Esophagus muscularis mucosa (tissue), 4 donors: ENCODE results near the gene CDH16. TPM values are rescaled to one million over a fixed set of nuclear protein-coding genes. Genes with fewer than 3 reads are reported as not detected.
"Not testable (repeated sequence)": the region's sequence is repeated elsewhere in the genome, so short reads cannot be mapped to it uniquely, and the experiment has no call there.

ENCODE experiments used
- DNase-seq: peaks from one replicate; pipeline ENCODE4 v3.0.0-alpha.2; 2017; ENCODE audit errors: extremely low spot score
- H3K27ac ChIP-seq, 4 donors: fragments of 200-600 bp; sonication (generic); replicated peaks in 1 of 4; 1 replicate in 3 of 4; 2 replicates in 1 of 4; pipeline ENCODE4 v1.5.1; 2016 to 2019; ENCODE audit warnings: mild to moderate bottlenecking in 1 of 4
- H3K27me3 ChIP-seq, 4 donors: fragments of 200-600 bp; sonication (generic); one replicate each; pipeline versions ENCODE4 v1.5.1 to v1.6.0; 2016 to 2019
- H3K36me3 ChIP-seq, 4 donors: fragments of 200-600 bp; sonication (generic); one replicate each; pipeline ENCODE4 v1.5.1; 2016 to 2019
- H3K4me1 ChIP-seq, 4 donors: fragments of 200-600 bp; sonication (generic); one replicate each; pipeline ENCODE4 v1.5.1; 2016 to 2019
- H3K4me3 ChIP-seq, 4 donors: fragments of 200-600 bp; sonication (generic); 1 replicate in 2 of 4; 2 replicates in 2 of 4; pipeline ENCODE4 v1.5.1; 2016 to 2019; ENCODE audit warnings: mild to moderate bottlenecking in 4 of 4, moderate library complexity in 1 of 4
- H3K9me3 ChIP-seq, 4 donors: fragments of 200-600 bp; sonication (generic); 1 replicate in 3 of 4; 2 replicates in 1 of 4; pipeline ENCODE4 v1.5.1; 2016 to 2019
- CTCF ChIP-seq, 3 experiments: fragments of 200-600 bp in 2 of 3; fragments of 450-650 bp in 1 of 3; sonication (generic) in 2 of 3; IDR thresholded peaks; one replicate each; pipeline ENCODE4 v1.5.1; 2017 to 2019; ENCODE audit warnings: antibody characterized with exemption in 3 of 3, mild to moderate bottlenecking in 2 of 3, moderate library complexity in 1 of 3
- EP300 ChIP-seq: sonication (generic); formaldehyde crosslinking; IDR thresholded peaks from one replicate; pipeline ENCODE4 v1.6.1; 2017; ENCODE audit warnings: antibody characterized with exemption
- POLR2A ChIP-seq: fragments of 450-650 bp; IDR thresholded peaks from one replicate; pipeline ENCODE4 v1.6.1; 2017; ENCODE audit warnings: antibody characterized with exemption, moderate library complexity, mild to moderate bottlenecking, low read depth
- POLR2AphosphoS5 ChIP-seq, 2 donors: sonication (generic); formaldehyde crosslinking; IDR thresholded peaks; one replicate each; pipeline ENCODE4 v1.6.1; 2017; ENCODE audit warnings: antibody characterized with exemption in 2 of 2
- WGBS: methylation state at CpG from one replicate; pipeline ENCODE4 v1.1.5; 2018; 5-methylcytosine and 5-hydroxymethylcytosine counted together
- intact Hi-C: fragments of 100-400 bp; cut with DNase I; formaldehyde crosslinking; loops from one replicate; pipeline ENCODE4 v1.15.1; 2023
- total RNA-seq, 4 donors: library from RNA; depleted of rRNA; stranded (reverse); fragments of >200 nt; gene quantifications; one replicate each; pipeline versions ENCODE4 v1.1.0 to v1.2.1, GENCODE V29; 2016

The CDH16 gene
- total RNA-seq, 4 donors from 2014 or later, result 0.52 TPM; not detected in 3

DNA sequence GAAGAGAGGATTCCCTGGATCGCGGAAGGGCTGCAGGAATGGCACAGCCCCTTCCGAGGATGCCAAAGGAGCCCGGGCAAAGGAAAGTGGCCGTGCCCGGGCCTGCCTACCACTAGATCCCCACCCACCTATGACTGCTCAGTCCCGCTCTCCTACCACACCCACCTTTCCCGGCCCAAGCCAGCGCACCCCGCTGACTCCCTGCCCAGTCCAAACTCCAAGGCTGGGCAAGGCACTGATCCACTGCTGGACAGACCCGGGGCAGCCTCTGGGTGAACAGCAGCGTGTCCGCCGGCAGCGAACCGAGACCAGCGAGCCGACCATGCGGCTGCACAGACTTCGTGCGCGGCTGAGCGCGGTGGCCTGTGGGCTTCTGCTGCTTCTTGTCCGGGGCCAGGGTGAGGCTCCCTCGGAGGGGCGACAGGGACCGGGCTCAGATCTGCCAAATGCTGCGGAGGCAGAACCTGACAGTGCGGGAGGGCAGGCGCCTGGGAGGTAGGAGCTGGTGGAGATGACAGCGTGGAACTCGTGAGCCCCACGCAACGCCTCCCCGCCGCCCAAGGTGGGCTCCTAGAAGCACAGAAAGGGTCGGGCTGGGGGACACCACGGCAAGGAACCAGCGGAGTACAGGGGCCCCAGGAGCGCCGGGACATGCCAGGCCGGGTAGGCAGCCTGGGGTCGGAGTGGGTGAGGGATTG, 16.8 kb upstream of the CDH16 start, which contains the start of gene CES2:
Gene CES2, plus strand, starts transcription at position 203 of the 698 bp plus-strand sequence. Its CDS starts 120 bp downstream, at position 323.
- intact Hi-C loops, result no loop called here

DNA sequence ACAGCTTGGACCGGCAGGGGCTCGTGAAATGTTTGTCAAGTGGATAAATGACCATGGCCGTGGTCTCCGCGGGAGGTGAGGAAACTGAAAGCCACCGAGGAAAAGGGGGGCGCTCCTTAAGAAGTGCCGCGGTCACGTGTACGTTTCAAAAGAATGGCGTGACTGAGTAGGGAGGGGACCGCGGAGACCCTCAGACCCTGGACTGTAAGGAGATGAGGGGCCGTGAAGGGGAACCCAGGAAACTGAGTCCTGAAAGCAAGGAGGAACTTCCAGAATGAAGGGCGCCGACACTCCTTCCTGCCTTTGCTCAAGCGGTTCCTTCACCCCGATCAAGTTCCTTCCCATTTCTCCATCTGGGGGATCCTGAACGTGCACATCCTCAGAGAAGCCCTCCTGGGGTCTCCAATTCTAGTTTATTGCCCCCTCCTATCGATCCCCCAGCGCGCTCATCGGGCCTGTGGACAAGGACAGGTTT, 16.2 kb upstream of the CDH16 start:
- Histone ChIP-seq H3K36me3 (peaks cover 5 to 57% (median 38%) of the 10 kb centered on the region in 4 donors), H3K4me3 (peak overlapping the region; percentile 77 to 99 (median 90)), H3K27ac (peak overlapping the region; percentile 86 to 97 (median 93)), H3K4me1 (peaks cover 37 to 58% (median 48%) of the 10 kb centered on the region in 4 donors)
- intact Hi-C loops, H3K27me3 ChIP-seq, H3K9me3 ChIP-seq, DNase-seq: not testable (repeated sequence)
- under 1% methylated on average over 24 of the region's 24 CpGs for WGBS

More for the DNA sequence above, 16.8 kb upstream of the CDH16 start, which contains the start of gene CES2:
- H3K9me3 ChIP-seq, result no peaks in the 10 kb centered on the region
- DNase-seq, result no peak
- 31% methylated on average over 23 of the region's 44 CpGs for WGBS
- TF ChIP-seq CTCF (IDR thresholded peaks at IDR 0.05) (no peak), POLR2AphosphoS5 (IDR thresholded peaks at IDR 0.05) (no peak), POLR2A (no peak), EP300 (no peak)
- peaks cover 11 to 57% (median 44%) of the 10 kb centered on the region in 4 donors for H3K36me3 ChIP-seq
- peak within 1 kb of the TSS; percentile 86 to 97 (median 93) for H3K27ac ChIP-seq
- peaks cover 37 to 58% (median 48%) of the 10 kb centered on the region in 4 donors for H3K4me1 ChIP-seq
- no peaks in the 10 kb centered on the region for H3K27me3 ChIP-seq
- H3K4me3 ChIP-seq, result peak within 1 kb of the TSS; percentile 77 to 99 (median 90)

DNA sequence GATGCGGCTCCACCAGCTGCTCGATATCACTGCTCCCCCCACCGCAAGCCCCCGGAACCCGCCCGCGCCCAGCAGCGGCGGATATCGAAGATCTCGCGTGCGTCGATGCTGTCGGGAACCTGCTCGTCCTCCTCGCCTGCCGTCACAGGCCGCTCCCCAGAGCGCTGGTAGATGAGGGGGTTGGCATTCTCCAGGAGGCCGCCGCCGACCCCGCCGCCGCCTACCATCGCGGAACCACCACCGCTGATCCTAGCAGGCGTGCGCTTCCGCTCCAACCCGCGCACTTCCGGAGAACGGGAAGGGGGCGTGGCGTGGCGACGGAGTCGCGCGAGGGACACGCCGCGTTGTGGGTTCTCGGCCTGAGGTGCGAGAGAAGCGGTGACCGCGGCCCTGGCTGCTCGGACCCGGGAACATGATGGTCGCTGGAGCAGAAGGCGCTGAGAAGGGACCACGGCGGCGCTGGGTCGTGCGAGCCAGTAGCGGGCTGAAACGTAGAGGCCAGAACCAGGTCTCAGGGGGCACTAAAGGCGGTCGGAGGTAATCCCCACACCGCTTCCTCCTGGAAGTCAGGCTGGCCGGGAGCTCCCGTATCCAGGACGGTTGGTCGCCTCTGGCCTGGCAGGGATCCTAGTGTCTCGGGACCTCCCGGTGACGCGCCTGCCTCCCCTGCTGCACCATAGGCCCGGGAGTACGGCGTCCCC, 15.6 kb upstream of the CDH16 start, which contains the start of gene CIAO2B:
Gene CIAO2B, minus strand, starts transcription at position 265 of the 701 bp plus-strand sequence. Its CDS starts 38 bp downstream, at position 227.
- peak within 1 kb of the TSS; percentile 86 to 97 (median 93) for H3K27ac ChIP-seq
- peaks cover 37 to 58% (median 48%) of the 10 kb centered on the region in 4 donors for H3K4me1 ChIP-seq
- H3K4me3 ChIP-seq, result peak within 1 kb of the TSS; percentile 77 to 99 (median 90)
- TF ChIP-seq POLR2A, result peak; percentile 90
- peak; percentile 98 to 99 for TF ChIP-seq POLR2AphosphoS5 (IDR thresholded peaks at IDR 0.05)
- TF ChIP-seq CTCF (IDR thresholded peaks at IDR 0.05), result peak in 1 of 3 experiments; percentile 5
- no peak for TF ChIP-seq EP300
- DNase-seq, result peak; percentile 96
- intact Hi-C loops, result no loop called here
- H3K9me3 ChIP-seq, result no peaks in the 10 kb centered on the region
- H3K27me3 ChIP-seq, result no peaks in the 10 kb centered on the region
- WGBS, result under 1% methylated on average over 17 of the region's 76 CpGs
- peaks cover 3 to 53% (median 32%) of the 10 kb centered on the region in 4 donors for H3K36me3 ChIP-seq

DNA sequence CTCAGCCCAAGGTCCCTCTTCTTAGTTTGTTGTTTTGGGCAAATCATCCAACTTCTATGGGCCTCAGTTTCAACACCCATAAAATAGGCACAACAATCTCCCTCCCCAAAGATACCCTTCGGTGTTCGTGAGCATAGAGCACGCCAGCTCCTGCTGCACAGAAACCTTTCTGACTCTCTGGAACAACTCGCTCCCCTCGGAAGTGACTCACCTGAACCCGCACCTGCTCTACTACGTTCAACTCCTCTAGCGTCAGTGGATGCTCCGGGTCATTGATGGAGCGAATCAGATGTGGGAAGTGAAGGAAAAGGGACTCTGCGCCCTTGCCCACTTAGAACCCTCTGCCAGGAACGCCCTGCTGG, 15.1 kb upstream of the CDH16 start:
- Histone ChIP-seq H3K9me3 (no peaks in the 10 kb centered on the region), H3K4me3 (peak overlapping the region; percentile 77 to 99 (median 90)), H3K27ac (peak overlapping the region; percentile 86 to 97 (median 93)), H3K36me3 (peaks cover 0 to 48% (median 27%) of the 10 kb centered on the region in 4 donors), H3K27me3 (no peaks in the 10 kb centered on the region), H3K4me1 (peaks cover 37 to 59% (median 48%) of the 10 kb centered on the region in 4 donors)
- TF ChIP-seq POLR2AphosphoS5 (IDR thresholded peaks at IDR 0.05) (no peak), POLR2A (no peak), CTCF (IDR thresholded peaks at IDR 0.05) (no peak), EP300 (no peak)
- DNase-seq, result no peak
- intact Hi-C loops, result no loop called here
- 7% methylated on average over 10 of the region's 12 CpGs for WGBS

- WGBS, result 92% methylated on average over 4 of the region's 4 CpGs
- no peak for DNase-seq
- H3K4me1 ChIP-seq, result peaks cover 39 to 60% (median 52%) of the 10 kb centered on the region in 4 donors
Observed at GRCh38 chr16:66932076-66932475, 13.4 kb upstream of the CDH16 start.

More at GRCh38 chr16:66932076-66932475, 13.4 kb upstream of the CDH16 start:
- intact Hi-C loops, result no loop called here
- H3K9me3 ChIP-seq, result no peaks in the 10 kb centered on the region
- peaks cover 0 to 31% (median 15%) of the 10 kb centered on the region in 4 donors for H3K36me3 ChIP-seq
- H3K4me3 ChIP-seq, result no peak overlapping the region
- H3K27ac ChIP-seq, result no peak overlapping the region
- no peaks in the 10 kb centered on the region for H3K27me3 ChIP-seq
- TF ChIP-seq EP300 (no peak), POLR2A (no peak), POLR2AphosphoS5 (IDR thresholded peaks at IDR 0.05) (no peak)
